Breast epithelium (tissue), 4 donors: ENCODE results near the gene ALOX15. TPM values are rescaled to one million over a fixed set of nuclear protein-coding genes. Genes with fewer than 3 reads are reported as not detected.
"Not testable (repeated sequence)": the region's sequence is repeated elsewhere in the genome, so short reads cannot be mapped to it uniquely, and the experiment has no call there.

ENCODE experiments used
- DNase-seq, 2 donors: peaks; one replicate each; pipeline ENCODE4 v3.0.0-alpha.2; 2019; ENCODE audit warnings: low spot score in 2 of 2
- H3K27ac ChIP-seq, 2 donors: fragments of 200-600 bp; sonication (generic) in 1 of 2; one replicate each; pipeline ENCODE4 v1.5.1; 2016 to 2019; ENCODE audit warnings: mild to moderate bottlenecking in 1 of 2
- H3K27me3 ChIP-seq, 2 donors: fragments of 200-600 bp; sonication (generic) in 1 of 2; one replicate each; pipeline versions ENCODE4 v1.5.1 to v1.6.0; 2017 to 2019; ENCODE audit warnings: control low read depth in 1 of 2, mild to moderate bottlenecking in 1 of 2
- H3K36me3 ChIP-seq: fragments of 200-600 bp; one replicate; pipeline ENCODE4 v1.5.1; 2019
- H3K4me1 ChIP-seq, 2 donors: fragments of 200-600 bp; sonication (generic); one replicate each; pipeline ENCODE4 v1.5.1; 2016 to 2019; ENCODE audit warnings: control low read depth in 1 of 2
- H3K4me3 ChIP-seq, 3 donors: fragments of 200-600 bp; sonication (generic); 1 replicate in 2 of 3; 2 replicates in 1 of 3; pipeline ENCODE4 v1.5.1; 2016 to 2019; ENCODE audit warnings: mild to moderate bottlenecking in 3 of 3, moderate library complexity in 2 of 3
- H3K9me3 ChIP-seq, 2 donors: fragments of 200-600 bp; sonication (generic) in 1 of 2; one replicate each; pipeline ENCODE4 v1.5.1; 2016 to 2019; ENCODE audit warnings: control low read depth in 1 of 2
- CTCF ChIP-seq, 3 donors: fragments of 450-650 bp; IDR thresholded peaks; one replicate each; pipeline ENCODE4 v1.5.1; 2016 to 2017; ENCODE audit warnings: antibody characterized with exemption in 3 of 3, mild to moderate bottlenecking in 3 of 3, moderate library complexity in 3 of 3
- POLR2A ChIP-seq: fragments of 450-650 bp; IDR thresholded peaks from one replicate; pipeline ENCODE4 v1.6.1; 2016; ENCODE audit warnings: antibody characterized with exemption, mild to moderate bottlenecking, moderate library complexity
- POLR2AphosphoS5 ChIP-seq, 3 donors: sonication (generic); formaldehyde crosslinking; IDR thresholded peaks; one replicate each; pipeline ENCODE4 v1.6.1; 2017; ENCODE audit warnings: antibody characterized with exemption in 3 of 3
- intact Hi-C: fragments of 100-400 bp; cut with DNase I; formaldehyde crosslinking; loops from one replicate; pipeline ENCODE4 v1.15.1; 2023; ENCODE audit warnings: low total_unique reads
- total RNA-seq, 3 donors: library from RNA; depleted of rRNA; stranded (reverse); fragments of >200 nt; gene quantifications; one replicate each; pipeline ENCODE4 v1.1.0, GENCODE V29; 2016

Gene ALOX15
- total RNA-seq, 3 donors from 2014 or later, result 0.98 to 47.9 TPM; not detected in 1

GRCh38 chr17:4631836-4632580 lies 9.5 kb downstream of the ALOX15 start:
- Histone ChIP-seq H3K27me3 (peaks cover 0 to 2% of the 10 kb centered on the region in 2 donors), H3K36me3 (no peaks in the 10 kb centered on the region)

GRCh38 chr17:4631431-4631830 lies 10.0 kb downstream of the ALOX15 start:
- Histone ChIP-seq H3K27me3 (no peaks in the 10 kb centered on the region), H3K4me3 (no peak overlapping the region), H3K27ac (no peak overlapping the region), H3K4me1 (no peaks in the 10 kb centered on the region), H3K9me3 (no peaks in the 10 kb centered on the region), H3K36me3 (no peaks in the 10 kb centered on the region)
- intact Hi-C loops, result no loop called here
- DNase-seq, result no peak
- TF ChIP-seq POLR2A (no peak), POLR2AphosphoS5 (IDR thresholded peaks at IDR 0.05) (no peak), CTCF (IDR thresholded peaks at IDR 0.05) (no peak)

More at GRCh38 chr17:4631836-4632580, 9.5 kb downstream of the ALOX15 start:
- intact Hi-C loops, result no loop called here
- Histone ChIP-seq H3K4me3 (no peak overlapping the region), H3K27ac (no peak overlapping the region), H3K4me1 (no peaks in the 10 kb centered on the region), H3K9me3 (no peaks in the 10 kb centered on the region)
- no peak for DNase-seq
- TF ChIP-seq POLR2A (no peak), CTCF (IDR thresholded peaks at IDR 0.05) (no peak), POLR2AphosphoS5 (IDR thresholded peaks at IDR 0.05) (no peak)

GRCh38 chr17:4626734-4627256 lies 14.7 kb downstream of the ALOX15 start:
- no peaks in the 10 kb centered on the region for H3K27me3 ChIP-seq
- no peak for DNase-seq
- TF ChIP-seq POLR2AphosphoS5 (IDR thresholded peaks at IDR 0.05) (no peak), CTCF (IDR thresholded peaks at IDR 0.05) (no peak), POLR2A (no peak)
- H3K9me3 ChIP-seq, result peaks cover 4% of the 10 kb centered on the region in 2 donors
- no peak overlapping the region for H3K27ac ChIP-seq
- intact Hi-C loops, result no loop called here
- no peaks in the 10 kb centered on the region for H3K36me3 ChIP-seq
- H3K4me3 ChIP-seq, result no peak overlapping the region
- H3K4me1 ChIP-seq, result no peaks in the 10 kb centered on the region

- Histone ChIP-seq H3K9me3 (peaks cover 4% of the 10 kb centered on the region in 2 donors), H3K4me3 (no peak overlapping the region), H3K27me3 (no peaks in the 10 kb centered on the region), H3K27ac (no peak overlapping the region), H3K36me3 (no peaks in the 10 kb centered on the region), H3K4me1 (no peaks in the 10 kb centered on the region)
- no peak for DNase-seq
- intact Hi-C loops, result no loop called here
- TF ChIP-seq CTCF (IDR thresholded peaks at IDR 0.05) (no peak), POLR2A (no peak), POLR2AphosphoS5 (IDR thresholded peaks at IDR 0.05) (no peak)
Measured at GRCh38 chr17:4625181-4625617, 16.3 kb downstream of the ALOX15 start.

- DNase-seq, intact Hi-C loops: not testable (repeated sequence)
Measured at GRCh38 chr17:4624451-4624911, 17.0 kb downstream of the ALOX15 start.

More at GRCh38 chr17:4624451-4624911, 17.0 kb downstream of the ALOX15 start:
- not testable (repeated sequence) for H3K27me3 ChIP-seq, H3K27ac ChIP-seq, H3K36me3 ChIP-seq, H3K4me1 ChIP-seq, H3K9me3 ChIP-seq, H3K4me3 ChIP-seq
